ENCODE results near the gene GALNT7.

DNA sequence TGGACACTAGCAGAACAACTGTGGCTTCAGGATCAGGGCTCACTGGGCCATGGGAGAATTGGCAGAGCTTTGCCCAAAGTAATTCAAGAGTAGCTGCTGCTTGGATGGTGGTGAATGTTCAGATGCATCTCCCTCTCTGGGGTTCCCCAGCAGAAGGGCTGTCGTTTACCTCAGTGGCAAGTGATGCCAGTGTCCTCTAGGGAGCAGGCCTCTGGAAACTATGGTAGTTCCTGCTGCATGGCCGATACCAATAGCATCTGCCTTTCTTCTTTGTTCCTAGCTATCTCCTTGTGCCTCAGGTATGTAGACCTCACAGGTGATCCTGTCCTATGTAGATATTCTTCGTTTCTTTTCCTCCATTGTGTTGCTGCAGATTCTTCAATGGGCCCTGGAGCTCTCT lies 139.2 kb downstream of the GALNT7 start:
- TF ChIP-seq, protein P1, sequence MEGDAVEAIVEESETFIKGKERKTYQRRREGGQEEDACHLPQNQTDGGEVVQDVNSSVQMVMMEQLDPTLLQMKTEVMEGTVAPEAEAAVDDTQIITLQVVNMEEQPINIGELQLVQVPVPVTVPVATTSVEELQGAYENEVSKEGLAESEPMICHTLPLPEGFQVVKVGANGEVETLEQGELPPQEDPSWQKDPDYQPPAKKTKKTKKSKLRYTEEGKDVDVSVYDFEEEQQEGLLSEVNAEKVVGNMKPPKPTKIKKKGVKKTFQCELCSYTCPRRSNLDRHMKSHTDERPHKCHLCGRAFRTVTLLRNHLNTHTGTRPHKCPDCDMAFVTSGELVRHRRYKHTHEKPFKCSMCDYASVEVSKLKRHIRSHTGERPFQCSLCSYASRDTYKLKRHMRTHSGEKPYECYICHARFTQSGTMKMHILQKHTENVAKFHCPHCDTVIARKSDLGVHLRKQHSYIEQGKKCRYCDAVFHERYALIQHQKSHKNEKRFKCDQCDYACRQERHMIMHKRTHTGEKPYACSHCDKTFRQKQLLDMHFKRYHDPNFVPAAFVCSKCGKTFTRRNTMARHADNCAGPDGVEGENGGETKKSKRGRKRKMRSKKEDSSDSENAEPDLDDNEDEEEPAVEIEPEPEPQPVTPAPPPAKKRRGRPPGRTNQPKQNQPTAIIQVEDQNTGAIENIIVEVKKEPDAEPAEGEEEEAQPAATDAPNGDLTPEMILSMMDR (IDR thresholded peaks at IDR 0.05; ENCODE audit: low read depth, low read length) = no peak
- TF ChIP-seq POLR2A (IDR thresholded peaks at IDR 0.05; ENCODE audit: extremely low read depth, insufficient read length) = no peak
